Caco-2 (cell line): ENCODE data around the gene TMEM169. TPM values are rescaled to one million over a fixed set of nuclear protein-coding genes. Genes with fewer than 3 reads are reported as not detected.

Experiments
- BruUV-seq: library from RNA; stranded (reverse); fragments of 400-500 nt; replicated peaks from 2 replicates; lab custom pipeline; 2021; lab: Mats Ljungman, UMichigan
- CTCF ChIA-PET: fragments of 300-600 bp; sonication (Branson Sonifier 250); formaldehyde crosslinking; loops from one replicate; lab custom pipeline; 2022; ENCODE audit warnings: antibody characterized with exemption; lab: Charles Lee
- POLR2A ChIA-PET: fragments of 300-600 bp; sonication (Branson Sonifier 250); formaldehyde crosslinking; loops from one replicate; lab custom pipeline; 2022; ENCODE audit warnings: antibody characterized with exemption; lab: Charles Lee
- DNase-seq, 2 experiments: peaks; one replicate each; pipeline versions ENCODE4 v3.0.0 to v3.0.0-alpha.2; 2020 to 2022
- H3K27me3 ChIP-seq: replicated peaks from 2 replicates; pipeline ENCODE4 v1.6.0; 2011; ENCODE audit warnings: low read length; ENCODE audit not compliant: control insufficient read depth, insufficient read depth
- H3K36me3 ChIP-seq: 2 replicates; pipeline ENCODE4 v1.5.1; 2011; ENCODE audit warnings: low read length; ENCODE audit not compliant: control insufficient read depth, insufficient read depth
- H3K4me1 ChIP-seq: fragments of 250-450 bp; sonication (Bioruptor Pico); 2 replicates; pipeline ENCODE4 v1.5.1; 2020; ENCODE audit warnings: mild to moderate bottlenecking
- H3K4me3 ChIP-seq: 2 replicates; pipeline ENCODE4 v1.5.1; 2011; ENCODE audit warnings: low read depth, mild to moderate bottlenecking, control low read depth, low read length
- H3K9me3 ChIP-seq: fragments of 250-450 bp; sonication (Bioruptor Pico); 2 replicates; pipeline ENCODE4 v1.5.1; 2020; ENCODE audit warnings: mild to moderate bottlenecking, moderate library complexity
- H3K27ac Mint-ChIP-seq: one replicate; pipeline ENCODE4 v1.8.0; 2022; ENCODE audit warnings: mixed read lengths; ENCODE audit not compliant: unreplicated experiment
- H3K27me3 Mint-ChIP-seq: one replicate; pipeline ENCODE4 v1.8.0; 2022; ENCODE audit warnings: mixed read lengths; ENCODE audit not compliant: insufficient read depth, unreplicated experiment
- H3K36me3 Mint-ChIP-seq: one replicate; pipeline ENCODE4 v1.8.0; 2022; ENCODE audit warnings: mild to moderate bottlenecking, mixed read lengths; ENCODE audit not compliant: insufficient read depth, unreplicated experiment
- H3K4me1 Mint-ChIP-seq: one replicate; pipeline ENCODE4 v1.8.0; 2022; ENCODE audit warnings: low read depth, mixed read lengths; ENCODE audit not compliant: unreplicated experiment
- H3K4me3 Mint-ChIP-seq: one replicate; pipeline ENCODE4 v1.8.0; 2022; ENCODE audit warnings: mild to moderate bottlenecking, moderate library complexity, mixed read lengths; ENCODE audit not compliant: unreplicated experiment
- H3K9me3 Mint-ChIP-seq: one replicate; pipeline ENCODE4 v1.8.0; 2022; ENCODE audit warnings: mixed read lengths; ENCODE audit not compliant: unreplicated experiment
- CTCF ChIP-seq, 2 experiments: fragments of 200-600 bp in 1 of 2; IDR thresholded peaks; 1 replicate in 1 of 2; 2 replicates in 1 of 2; pipeline versions ENCODE4 v1.5.1 to v1.8.0; 2011 to 2022; ENCODE audit warnings: antibody characterized with exemption in 1 of 2, control low read depth in 1 of 2, inconsistent platforms in 1 of 2, low read depth in 1 of 2, low read length in 1 of 2, mild to moderate bottlenecking in 1 of 2, moderate library complexity in 1 of 2; ENCODE audit not compliant: insufficient read depth in 1 of 2, severe bottlenecking in 1 of 2, unreplicated experiment in 1 of 2
- intact Hi-C: fragments of 100-400 bp; cut with micrococcal nuclease; formaldehyde crosslinking; loops from one replicate; pipeline ENCODE4 v1.10.0; 2022; ENCODE audit not compliant: unreplicated experiment
- total RNA-seq: library from RNA; stranded (reverse); gene quantifications from 2 replicates; pipeline ENCODE4 v1.2.3, GENCODE V29; 2022

The TMEM169 gene
- total RNA-seq, 1 experiment from 2014 or later, result 1.3 TPM

- peak; percentile 85 to 92 for TF ChIP-seq CTCF (IDR thresholded peaks at IDR 0.05; ENCODE audit: insufficient read depth in 1 of 2, low read depth in 1 of 2, low read length in 1 of 2, severe bottlenecking in 1 of 2, unreplicated experiment in 1 of 2)
- CTCF ChIA-PET, result interaction anchor here (0.6 to 1.3 kb wide), 10 partner anchors 10 to 384 kb away, joined by 3 to 7 read pairs (median 3); partner anchors contain the start of genes PECR and RPL37A
- intact Hi-C loops, result loop anchor here (1.0 to 10.0 kb wide), 4 partner anchors 34 to 803 kb away; partner anchors contain the start of genes ATIC, PECR, RPL37A and TMEM169
- H3K36me3 ChIP-seq, result peaks cover 8% of the 10 kb centered on the region
- BruUV-seq, result no TSS peak
- POLR2A ChIA-PET, result interaction anchor here (0.8 to 1.1 kb wide), 5 partner anchors 33 to 383 kb away, joined by 3 to 5 read pairs (median 3); partner anchors contain the start of genes MARCHF4, PECR, RPL37A and TMEM169
- no peaks in the 10 kb centered on the region for H3K27me3 ChIP-seq
- DNase-seq, result peak; percentile 98 to 99
- H3K4me3 ChIP-seq, result peak overlapping the region; percentile 33
- H3K36me3 Mint-ChIP-seq, result peaks cover 97% of the 10 kb centered on the region
- peaks cover 33% of the 10 kb centered on the region for H3K4me1 Mint-ChIP-seq
- H3K4me3 Mint-ChIP-seq, result peak overlapping the region; percentile 92
- no peaks in the 10 kb centered on the region for H3K9me3 Mint-ChIP-seq
- no peaks in the 10 kb centered on the region for H3K27me3 Mint-ChIP-seq
- H3K9me3 ChIP-seq, result no peaks in the 10 kb centered on the region
- H3K27ac Mint-ChIP-seq, result peak overlapping the region; percentile 97
- H3K4me1 ChIP-seq, result peaks cover 35% of the 10 kb centered on the region
Observed at GRCh38 chr2:216114714-216115531, 33.2 kb downstream of the TMEM169 start.

- peak overlapping the region; percentile 32 for H3K4me3 Mint-ChIP-seq
- POLR2A ChIA-PET, result no interaction called here
Observed at GRCh38 chr2:216116418-216116817, 34.7 kb downstream of the TMEM169 start.

More at GRCh38 chr2:216116418-216116817, 34.7 kb downstream of the TMEM169 start:
- no peak for DNase-seq
- Mint-ChIP-seq H3K36me3 (peaks cover 97% of the 10 kb centered on the region), H3K27ac (no peak overlapping the region), H3K9me3 (no peaks in the 10 kb centered on the region), H3K4me1 (peaks cover 30% of the 10 kb centered on the region), H3K27me3 (no peaks in the 10 kb centered on the region)
- Histone ChIP-seq H3K27me3 (no peaks in the 10 kb centered on the region), H3K4me3 (no peak overlapping the region), H3K9me3 (no peaks in the 10 kb centered on the region), H3K36me3 (peaks cover 8% of the 10 kb centered on the region), H3K4me1 (peaks cover 31% of the 10 kb centered on the region)
- intact Hi-C loops, result loop anchor here (10.0 kb wide), 1 partner anchor 378 kb away; the partner anchor contains the start of gene RPL37A
- CTCF ChIA-PET, result no interaction called here
- no TSS peak for BruUV-seq
- TF ChIP-seq CTCF (IDR thresholded peaks at IDR 0.05; ENCODE audit: insufficient read depth in 1 of 2, low read depth in 1 of 2, low read length in 1 of 2, severe bottlenecking in 1 of 2, unreplicated experiment in 1 of 2), result no peak
